H7 (cell line): ENCODE measurements around the gene EPS8. TPM values are rescaled to one million over a fixed set of nuclear protein-coding genes. Genes with fewer than 3 reads are reported as not detected.

Experiments
- DNase-seq: peaks from one replicate; pipeline ENCODE4 v3.0.0; 2012
- H3K27me3 ChIP-seq: 2 replicates; pipeline ENCODE4 v1.6.0; 2011; ENCODE audit warnings: mild to moderate bottlenecking, low read length; ENCODE audit not compliant: control insufficient read depth, insufficient read depth
- H3K36me3 ChIP-seq: replicated peaks from 2 replicates; pipeline ENCODE4 v1.5.1; 2011; ENCODE audit warnings: low read length; ENCODE audit not compliant: control insufficient read depth, insufficient read depth
- H3K4me3 ChIP-seq: 2 replicates; pipeline ENCODE4 v1.5.1; 2011; ENCODE audit warnings: low read depth, mild to moderate bottlenecking, control low read depth, low read length, moderate library complexity; ENCODE audit not compliant: insufficient read depth
- total RNA-seq: library from RNA; depleted of rRNA; stranded (reverse); fragments of >200 nt; shearing (Covaris generic); gene quantifications from 2 replicates; pipeline ENCODE4 v1.2.3, GENCODE V29; 2014; rRNA removed

The EPS8 gene
- total RNA-seq, 1 experiment from 2014 or later, result 2.7 TPM

GRCh38 chr12:15575671-15576541 lies 213.3 kb downstream of the EPS8 start:
- H3K36me3 ChIP-seq, result no peaks in the 10 kb centered on the region
- DNase-seq, result no peak

GRCh38 chr12:15574353-15574752 lies 214.8 kb downstream of the EPS8 start:
- no peaks in the 10 kb centered on the region for H3K36me3 ChIP-seq
- no peaks in the 10 kb centered on the region for H3K27me3 ChIP-seq
- no peak for DNase-seq
- H3K4me3 ChIP-seq, result no peak overlapping the region

More at GRCh38 chr12:15575671-15576541, 213.3 kb downstream of the EPS8 start:
- H3K27me3 ChIP-seq, result no peaks in the 10 kb centered on the region
- no peak overlapping the region for H3K4me3 ChIP-seq

Other genes with a start within 250 kb of the EPS8 start
- 116 and 117 TPM in 2 replicates for gene STRAP, start 93.0 kb upstream of the EPS8 start, total RNA-seq
- 32.9 and 34.7 TPM in 2 replicates for gene DERA, start 121.9 kb upstream of the EPS8 start, total RNA-seq